RWPE1 (cell line): ENCODE measurements around the gene ACBD3.

ENCODE experiments used
- CTCF ChIA-PET: fragments of 350-600 bp; sonication (Branson Sonifier 250); formaldehyde crosslinking; extraction: SDS; loops from one replicate; lab custom pipeline; 2021; lab: Yijun Ruan, JAX
- POLR2A ChIA-PET: fragments of 400-600 bp; formaldehyde crosslinking; extraction: SDS; loops from one replicate; lab custom pipeline; 2020; ENCODE audit warnings: antibody characterized with exemption; ENCODE audit not compliant: low non-redundant PET; lab: Yijun Ruan, JAX
- DNase-seq: peaks from one replicate; pipeline ENCODE4 v3.0.0; 2012; ENCODE audit warnings: low spot score
- H3K27ac ChIP-seq: fragments of 450-650 bp; 2 replicates; pipeline ENCODE4 v1.5.1; 2017
- TF ChIP-seq, protein P1 (sequence below): fragments of 450-650 bp; conservative IDR thresholded peaks from 2 replicates; pipeline ENCODE4 v1.5.1; 2017; ENCODE audit warnings: low read depth, mild to moderate bottlenecking

The ACBD3 gene

DNA sequence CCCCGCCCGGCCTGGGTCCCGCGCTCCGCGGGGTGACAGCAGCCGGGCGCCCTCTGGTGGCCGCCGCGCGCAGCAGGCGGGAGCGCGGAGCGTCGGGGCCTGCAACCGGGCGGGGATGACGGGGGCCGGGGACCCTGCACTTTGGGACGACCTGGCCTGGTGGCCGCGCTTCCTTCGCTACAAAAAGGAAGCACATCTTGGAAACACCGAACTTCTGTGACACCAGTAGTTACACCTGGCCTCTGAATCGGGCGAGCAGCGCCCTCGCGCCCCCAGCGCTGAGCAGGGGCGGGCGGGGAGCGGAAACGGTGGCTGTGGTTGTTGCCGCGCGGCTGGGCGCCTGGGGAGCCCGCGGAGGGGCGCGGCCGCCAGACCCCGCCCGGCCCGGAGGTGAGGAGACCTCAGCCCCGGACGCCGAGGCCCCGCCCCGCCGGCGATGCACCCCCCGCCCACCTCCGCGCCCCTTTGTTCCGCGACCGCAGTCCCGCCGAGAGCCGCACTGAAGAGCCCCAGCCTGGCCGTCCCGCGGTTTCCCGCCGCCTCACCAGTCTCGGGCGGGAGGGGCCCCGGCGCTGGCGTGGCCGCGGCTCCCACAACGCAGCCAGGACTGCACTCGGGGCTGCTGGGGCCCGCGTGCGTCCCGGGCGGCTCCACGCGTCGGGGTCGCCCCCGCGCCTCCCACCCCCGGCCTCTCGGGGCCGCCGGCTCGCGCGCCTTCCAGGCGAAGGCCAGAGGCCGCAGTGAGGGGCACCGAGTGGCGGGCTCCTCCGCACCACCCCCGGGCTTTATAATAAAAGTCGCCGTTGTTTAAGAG lies 64.7 kb downstream of the ACBD3 start:
- ChIA-PET CTCF (interaction anchor here (0.6 to 4.5 kb wide), 6 partner anchors 12 to 624 kb away, joined by 3 to 39 read pairs (median 5); no protein-coding TSS in a partner anchor), POLR2A (interaction anchor here (0.6 to 1.0 kb wide), 2 partner anchors 57 to 81 kb away, joined by 4 to 5 read pairs; no protein-coding TSS in a partner anchor)
- H3K27ac ChIP-seq: peak overlapping the region; percentile 94
- peak; percentile 89 for DNase-seq
- TF ChIP-seq, protein P1, sequence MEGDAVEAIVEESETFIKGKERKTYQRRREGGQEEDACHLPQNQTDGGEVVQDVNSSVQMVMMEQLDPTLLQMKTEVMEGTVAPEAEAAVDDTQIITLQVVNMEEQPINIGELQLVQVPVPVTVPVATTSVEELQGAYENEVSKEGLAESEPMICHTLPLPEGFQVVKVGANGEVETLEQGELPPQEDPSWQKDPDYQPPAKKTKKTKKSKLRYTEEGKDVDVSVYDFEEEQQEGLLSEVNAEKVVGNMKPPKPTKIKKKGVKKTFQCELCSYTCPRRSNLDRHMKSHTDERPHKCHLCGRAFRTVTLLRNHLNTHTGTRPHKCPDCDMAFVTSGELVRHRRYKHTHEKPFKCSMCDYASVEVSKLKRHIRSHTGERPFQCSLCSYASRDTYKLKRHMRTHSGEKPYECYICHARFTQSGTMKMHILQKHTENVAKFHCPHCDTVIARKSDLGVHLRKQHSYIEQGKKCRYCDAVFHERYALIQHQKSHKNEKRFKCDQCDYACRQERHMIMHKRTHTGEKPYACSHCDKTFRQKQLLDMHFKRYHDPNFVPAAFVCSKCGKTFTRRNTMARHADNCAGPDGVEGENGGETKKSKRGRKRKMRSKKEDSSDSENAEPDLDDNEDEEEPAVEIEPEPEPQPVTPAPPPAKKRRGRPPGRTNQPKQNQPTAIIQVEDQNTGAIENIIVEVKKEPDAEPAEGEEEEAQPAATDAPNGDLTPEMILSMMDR: peak; percentile 96

DNA sequence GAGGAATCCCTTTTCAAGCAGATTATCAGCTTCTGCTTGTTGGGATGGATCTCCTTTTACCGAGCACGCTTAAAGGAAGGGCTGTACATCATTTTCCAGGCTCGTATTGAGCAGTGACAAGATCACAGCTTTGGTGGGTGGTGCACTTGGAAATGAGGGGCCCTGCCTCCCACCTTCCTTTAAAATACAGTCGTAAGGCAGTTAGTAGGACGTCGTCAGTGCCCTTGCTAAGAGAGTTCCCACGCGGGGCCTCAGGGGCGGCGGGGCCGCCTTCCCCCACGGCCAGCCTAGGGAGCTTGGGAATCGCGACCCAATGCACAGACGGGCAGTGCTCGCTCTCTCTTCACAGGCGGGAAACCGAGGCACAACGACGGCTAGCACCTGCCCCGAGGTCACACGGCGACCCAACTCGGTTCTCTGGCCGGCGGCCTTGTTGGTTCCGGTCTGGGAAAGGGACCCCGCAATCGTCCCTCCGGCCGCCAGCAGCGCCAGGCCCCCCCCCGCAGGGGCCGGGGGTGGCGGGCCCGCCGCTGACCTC lies 65.4 kb downstream of the ACBD3 start:
- CTCF ChIA-PET: interaction anchor here (0.6 to 3.9 kb wide), 20 partner anchors 10 to 623 kb away, joined by 3 to 39 read pairs (median 3); partner anchors contain the start of genes H3-3A and LIN9
- DNase-seq: no peak
- TF ChIP-seq, protein P1: no peak
- H3K27ac ChIP-seq: peak overlapping the region; percentile 94
- POLR2A ChIA-PET: interaction anchor here (0.7 to 0.9 kb wide), 2 partner anchors 59 to 122 kb away, joined by 3 to 4 read pairs; partner anchors contain the start of genes H3-3A and SDE2

DNA sequence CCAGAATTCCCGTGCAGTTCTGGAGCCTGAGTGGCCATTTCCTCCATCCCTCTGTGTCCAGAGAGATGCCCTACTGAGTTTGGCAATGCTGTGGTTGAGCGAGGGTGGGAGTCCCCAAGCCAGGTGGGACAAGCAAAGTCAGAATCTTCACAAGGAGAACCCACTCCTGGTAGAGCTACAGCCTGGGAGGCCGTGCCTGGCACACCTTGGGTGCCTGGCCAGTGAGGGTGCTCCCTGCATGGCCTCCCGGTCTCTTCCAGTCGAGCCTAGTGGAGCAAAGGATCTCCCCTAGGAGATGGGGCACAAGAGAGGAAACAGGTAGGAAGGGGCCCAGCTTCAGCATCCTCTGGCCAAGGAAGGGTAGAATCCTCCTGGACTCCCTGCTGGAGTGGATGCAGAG lies 66.1 kb downstream of the ACBD3 start:
- ChIA-PET POLR2A (interaction anchor here (0.7 to 0.9 kb wide), 2 partner anchors 58 to 121 kb away, joined by 3 to 4 read pairs; partner anchors contain the start of genes H3-3A and SDE2), CTCF (interaction anchor here (0.6 to 3.9 kb wide), 17 partner anchors 9 to 215 kb away, joined by 3 to 39 read pairs (median 3); partner anchors contain the start of genes H3-3A and LIN9)
- H3K27ac ChIP-seq: no peak overlapping the region
- TF ChIP-seq, protein P1: no peak
- no peak for DNase-seq

DNA sequence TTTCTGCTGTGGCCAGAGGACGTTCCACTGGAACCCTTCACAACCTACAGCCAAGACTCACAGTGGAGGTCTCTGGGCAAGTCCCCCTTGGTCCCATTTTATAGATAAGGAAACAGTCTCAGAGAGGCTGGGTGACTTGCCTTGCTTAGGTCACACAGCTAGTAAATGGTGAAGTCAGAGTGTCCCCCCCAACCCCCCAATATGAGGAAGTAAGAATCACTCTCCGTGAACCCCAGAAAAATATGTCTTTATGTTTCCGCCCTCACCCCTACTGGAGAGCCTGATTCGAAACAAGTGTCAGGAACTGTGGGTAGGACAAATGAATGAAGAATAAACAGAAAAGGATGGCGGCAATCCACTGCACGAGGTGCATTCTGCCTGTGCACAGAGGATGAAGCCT lies 67.4 kb downstream of the ACBD3 start:
- POLR2A ChIA-PET: no interaction called here
- no peak overlapping the region for H3K27ac ChIP-seq
- no peak for DNase-seq
- TF ChIP-seq, protein P1: no peak
- CTCF ChIA-PET: interaction anchor here (3.9 kb wide), 1 partner anchor 54 kb away, joined by 39 read pairs; no protein-coding TSS in a partner anchor

DNA sequence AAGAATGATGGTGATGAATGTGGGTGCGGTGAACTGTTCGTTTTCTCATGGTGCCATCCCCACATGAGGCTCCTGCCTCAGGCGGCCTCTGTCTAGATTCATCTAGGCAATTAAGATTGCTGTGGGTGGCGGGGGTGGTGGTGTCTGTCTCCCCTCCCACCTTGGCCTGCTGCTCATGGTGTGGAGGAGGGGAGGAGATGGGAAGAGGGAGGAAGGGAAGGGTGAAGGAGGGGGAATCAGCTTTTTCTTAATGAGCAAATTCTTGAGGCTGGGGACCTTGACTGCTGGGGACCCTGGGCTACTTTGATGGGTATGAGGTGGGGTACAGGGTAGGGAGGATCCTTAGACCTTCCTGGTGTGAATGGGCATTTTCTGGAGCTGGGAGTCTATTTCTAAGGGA lies 68.2 kb downstream of the ACBD3 start:
- CTCF ChIA-PET: interaction anchor here (3.9 kb wide), 1 partner anchor 54 kb away, joined by 39 read pairs; no protein-coding TSS in a partner anchor
- POLR2A ChIA-PET: interaction anchor here (0.5 kb wide), 1 partner anchor 15 kb away, joined by 3 read pairs; no protein-coding TSS in a partner anchor
- no peak for DNase-seq
- TF ChIP-seq, protein P1: no peak
- H3K27ac ChIP-seq: no peak overlapping the region

DNA sequence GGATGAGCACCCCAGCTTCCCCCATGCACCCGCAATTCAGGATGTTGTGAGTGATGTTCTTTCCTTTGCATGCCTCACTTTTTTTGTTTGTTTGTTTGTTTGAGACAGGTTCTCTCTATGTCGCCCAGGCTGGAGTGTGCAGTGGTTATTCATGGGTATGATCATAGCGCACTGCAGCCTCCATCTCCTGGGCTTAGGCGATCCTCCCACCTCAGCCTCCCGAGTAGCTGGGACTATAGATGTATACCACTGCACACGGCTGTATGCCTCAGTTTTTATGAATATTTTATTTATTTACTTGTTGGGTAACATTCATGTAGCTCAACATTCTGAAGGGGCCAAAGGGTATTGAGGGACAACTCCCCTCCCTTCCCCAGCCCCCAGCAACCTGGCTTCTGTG lies 69.2 kb downstream of the ACBD3 start:
- POLR2A ChIA-PET: no interaction called here
- no peak overlapping the region for H3K27ac ChIP-seq
- CTCF ChIA-PET: interaction anchor here (0.6 to 1.4 kb wide), 3 partner anchors 34 to 706 kb away, joined by 3 to 15 read pairs (median 4); no protein-coding TSS in a partner anchor
- DNase-seq: no peak
- TF ChIP-seq, protein P1: no peak
